SK-N-SH (cell line): ENCODE data around the gene HINT1.
A peak's percentile ranks its signal among the peaks of the same experiment; 100 is the strongest.

ENCODE experiments used
- MAX ChIP-seq: IDR thresholded peaks from 2 replicates; pipeline ENCODE4 v1.4.0; 2012; ENCODE audit warnings: low read depth
- MEF2A ChIP-seq: IDR thresholded peaks from 2 replicates; pipeline ENCODE4 v1.4.0; 2012; ENCODE audit warnings: low read depth, borderline replicate concordance
- MXI1 ChIP-seq: IDR thresholded peaks from 2 replicates; pipeline ENCODE4 v1.6.1; 2012; ENCODE audit warnings: mild to moderate bottlenecking, low read depth, low read length, improper control_type of control experiment
- SMC3 ChIP-seq: IDR thresholded peaks from 2 replicates; pipeline ENCODE4 v1.6.1; 2012; ENCODE audit warnings: low read depth, low read length, improper control_type of control experiment
- TCF12 ChIP-seq: IDR thresholded peaks from 2 replicates; pipeline ENCODE4 v1.4.0; 2012
- YY1 ChIP-seq: IDR thresholded peaks from 2 replicates; pipeline ENCODE4 v1.4.0; 2012; ENCODE audit warnings: low read depth, mild to moderate bottlenecking
- TF ChIP-seq, protein P1 (sequence below): fragments of 150-350 bp; IDR thresholded peaks from 2 replicates; pipeline ENCODE4 v1.6.1; 2017; ENCODE audit warnings: antibody characterized with exemption, low read length, low read depth, borderline replicate concordance
- TF ChIP-seq, protein P2 (sequence below): fragments of 200-600 bp; sonication (generic); IDR thresholded peaks from 2 replicates; pipeline ENCODE4 v1.6.1; 2017; ENCODE audit warnings: antibody characterized with exemption, mild to moderate bottlenecking, moderate library complexity

- TF ChIP-seq MEF2A: no peak
- TF ChIP-seq, protein P1, sequence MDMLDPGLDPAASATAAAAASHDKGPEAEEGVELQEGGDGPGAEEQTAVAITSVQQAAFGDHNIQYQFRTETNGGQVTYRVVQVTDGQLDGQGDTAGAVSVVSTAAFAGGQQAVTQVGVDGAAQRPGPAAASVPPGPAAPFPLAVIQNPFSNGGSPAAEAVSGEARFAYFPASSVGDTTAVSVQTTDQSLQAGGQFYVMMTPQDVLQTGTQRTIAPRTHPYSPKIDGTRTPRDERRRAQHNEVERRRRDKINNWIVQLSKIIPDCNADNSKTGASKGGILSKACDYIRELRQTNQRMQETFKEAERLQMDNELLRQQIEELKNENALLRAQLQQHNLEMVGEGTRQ: no peak
- TF ChIP-seq, protein P2, sequence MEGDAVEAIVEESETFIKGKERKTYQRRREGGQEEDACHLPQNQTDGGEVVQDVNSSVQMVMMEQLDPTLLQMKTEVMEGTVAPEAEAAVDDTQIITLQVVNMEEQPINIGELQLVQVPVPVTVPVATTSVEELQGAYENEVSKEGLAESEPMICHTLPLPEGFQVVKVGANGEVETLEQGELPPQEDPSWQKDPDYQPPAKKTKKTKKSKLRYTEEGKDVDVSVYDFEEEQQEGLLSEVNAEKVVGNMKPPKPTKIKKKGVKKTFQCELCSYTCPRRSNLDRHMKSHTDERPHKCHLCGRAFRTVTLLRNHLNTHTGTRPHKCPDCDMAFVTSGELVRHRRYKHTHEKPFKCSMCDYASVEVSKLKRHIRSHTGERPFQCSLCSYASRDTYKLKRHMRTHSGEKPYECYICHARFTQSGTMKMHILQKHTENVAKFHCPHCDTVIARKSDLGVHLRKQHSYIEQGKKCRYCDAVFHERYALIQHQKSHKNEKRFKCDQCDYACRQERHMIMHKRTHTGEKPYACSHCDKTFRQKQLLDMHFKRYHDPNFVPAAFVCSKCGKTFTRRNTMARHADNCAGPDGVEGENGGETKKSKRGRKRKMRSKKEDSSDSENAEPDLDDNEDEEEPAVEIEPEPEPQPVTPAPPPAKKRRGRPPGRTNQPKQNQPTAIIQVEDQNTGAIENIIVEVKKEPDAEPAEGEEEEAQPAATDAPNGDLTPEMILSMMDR: no peak; the same call in 1 of the 2 replicates
- TF ChIP-seq SMC3: no peak
- peak; percentile 81 for TF ChIP-seq MAX
- TF ChIP-seq TCF12: no peak
- peak; percentile 91 for TF ChIP-seq MXI1
- TF ChIP-seq YY1: peak; percentile 97
These were observed 5.7 kb upstream of the HINT1 start, which contains the start of gene LYRM7 for GRCh38 chr5:131170540-131171275.
